Jurkat, Clone E6-1 (cell line): ENCODE results near the gene CRYBB2.
"Not testable (repeated sequence)": the region's sequence is repeated elsewhere in the genome, so short reads cannot be mapped to it uniquely, and the experiment has no call there.

ENCODE experiments used
- DNase-seq: peaks from one replicate; pipeline ENCODE4 v3.0.0-alpha.2; 2011; ENCODE audit warnings: low read depth, low spot score
- H3K4me3 ChIP-seq: 2 replicates; pipeline ENCODE4 v1.5.1; 2011; ENCODE audit warnings: mild to moderate bottlenecking, low read length, control low read depth, moderate library complexity

Gene CRYBB2

GRCh38 chr22:25223269-25223850 lies 3.9 kb downstream of the CRYBB2 start:
- no peak overlapping the region for H3K4me3 ChIP-seq
- no peak for DNase-seq

DNA sequence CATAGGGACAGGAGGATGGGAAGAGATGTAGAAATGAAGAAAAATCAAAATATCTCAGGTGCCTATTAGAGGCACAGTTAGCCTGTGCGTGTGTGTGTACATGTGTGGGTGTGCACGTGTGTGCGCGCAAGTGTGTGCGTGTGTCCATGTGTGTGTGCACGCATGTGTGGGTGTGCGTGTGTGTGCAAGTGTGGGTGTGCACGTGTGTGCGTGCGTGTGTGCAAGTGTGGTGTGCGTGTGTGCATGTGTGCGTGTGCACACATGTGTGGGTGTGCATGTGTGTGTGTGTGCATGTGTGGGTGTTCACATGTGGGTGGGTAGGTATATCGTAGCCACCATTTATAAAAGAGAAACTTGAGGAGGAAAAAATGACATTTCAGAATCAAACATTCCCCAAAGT lies 9.4 kb downstream of the CRYBB2 start:
- no peak for DNase-seq
- H3K4me3 ChIP-seq = no peak overlapping the region

- not testable (repeated sequence) for DNase-seq
These were observed 11.3 kb downstream of the CRYBB2 start for GRCh38 chr22:25230760-25231159.

GRCh38 chr22:25232301-25232700 lies 12.9 kb downstream of the CRYBB2 start:
- no peak overlapping the region for H3K4me3 ChIP-seq
- DNase-seq = no peak

More at GRCh38 chr22:25230760-25231159, 11.3 kb downstream of the CRYBB2 start:
- H3K4me3 ChIP-seq = not testable (repeated sequence)

DNA sequence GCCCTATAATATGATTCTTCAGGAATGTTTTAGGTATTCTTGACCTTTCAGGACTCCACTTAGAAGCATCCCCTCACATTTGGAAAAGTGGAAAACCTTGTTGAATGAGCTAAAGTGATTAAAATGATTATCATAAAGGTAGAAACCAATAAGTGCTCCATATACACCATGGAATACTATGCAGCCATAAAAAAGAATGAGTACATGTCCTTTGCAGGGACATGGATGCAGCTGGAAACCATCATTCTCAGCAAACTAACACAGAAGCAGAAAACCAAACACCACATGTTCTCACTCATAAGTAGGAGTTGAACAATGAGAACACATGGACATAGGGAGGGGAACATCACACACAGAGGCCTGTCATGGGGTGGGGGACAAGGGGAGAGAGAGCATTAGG lies 14.3 kb downstream of the CRYBB2 start:
- not testable (repeated sequence) for H3K4me3 ChIP-seq, DNase-seq

GRCh38 chr22:25235547-25236290 lies 16.3 kb downstream of the CRYBB2 start:
- peak; percentile 69 for DNase-seq
- H3K4me3 ChIP-seq = no peak overlapping the region

GRCh38 chr22:25236417-25236816 lies 17.0 kb downstream of the CRYBB2 start:
- no peak overlapping the region for H3K4me3 ChIP-seq
- no peak for DNase-seq

DNA sequence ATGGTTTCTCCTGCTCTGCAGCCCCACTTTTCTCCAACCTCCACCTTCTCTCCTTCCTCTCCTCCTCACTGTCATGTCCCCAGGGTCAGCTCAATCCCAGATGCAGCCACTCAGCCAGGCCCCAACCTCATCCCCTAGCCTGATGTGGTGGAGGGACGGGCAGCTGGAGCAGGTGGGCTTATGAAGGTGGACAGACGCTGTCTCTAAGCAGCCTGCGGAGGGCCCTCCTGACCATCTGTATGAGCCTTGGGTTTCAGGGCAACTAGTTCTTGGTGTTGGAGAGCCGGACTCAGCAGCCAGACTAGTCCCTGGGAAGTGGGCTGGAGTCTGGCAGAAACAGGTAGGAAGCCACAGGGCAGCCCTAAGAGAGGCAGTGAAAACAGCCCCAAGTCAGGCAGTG lies 18.1 kb downstream of the CRYBB2 start:
- no peak for DNase-seq

GRCh38 chr22:25238058-25238457 lies 18.6 kb downstream of the CRYBB2 start:
- DNase-seq, H3K4me3 ChIP-seq: not testable (repeated sequence)

More for the DNA sequence above, 18.1 kb downstream of the CRYBB2 start:
- no peak overlapping the region for H3K4me3 ChIP-seq

- DNase-seq, H3K4me3 ChIP-seq: not testable (repeated sequence)
These were observed 35.7 kb downstream of the CRYBB2 start for GRCh38 chr22:25255169-25255568.

- not testable (repeated sequence) for DNase-seq, H3K4me3 ChIP-seq
These were observed 48.1 kb downstream of the CRYBB2 start for GRCh38 chr22:25267567-25267966.

DNA sequence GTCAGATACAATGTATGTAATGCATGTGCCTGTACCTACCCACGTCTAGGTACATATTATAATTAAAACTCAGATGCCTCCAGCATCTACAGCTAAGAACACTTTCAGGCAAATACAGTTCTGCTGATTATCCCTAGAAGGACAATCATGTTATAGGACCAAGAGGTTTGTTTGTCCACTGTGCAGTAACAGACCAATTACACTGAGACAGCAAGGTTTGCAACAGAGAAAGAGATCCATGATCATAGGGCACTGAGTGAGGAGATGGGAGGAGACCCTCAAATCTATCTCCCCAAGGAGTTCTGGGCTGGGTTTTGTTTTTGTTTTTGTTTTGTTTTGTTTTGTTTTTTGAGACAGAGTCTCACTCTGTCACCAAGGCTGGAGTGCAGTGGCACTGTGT lies 49.5 kb downstream of the CRYBB2 start:
- not testable (repeated sequence) for DNase-seq, H3K4me3 ChIP-seq

- not testable (repeated sequence) for DNase-seq, H3K4me3 ChIP-seq
These were observed 50.6 kb downstream of the CRYBB2 start for GRCh38 chr22:25270061-25270460.

- DNase-seq, H3K4me3 ChIP-seq: not testable (repeated sequence)
These were observed 53.8 kb downstream of the CRYBB2 start for GRCh38 chr22:25273231-25273630.

DNA sequence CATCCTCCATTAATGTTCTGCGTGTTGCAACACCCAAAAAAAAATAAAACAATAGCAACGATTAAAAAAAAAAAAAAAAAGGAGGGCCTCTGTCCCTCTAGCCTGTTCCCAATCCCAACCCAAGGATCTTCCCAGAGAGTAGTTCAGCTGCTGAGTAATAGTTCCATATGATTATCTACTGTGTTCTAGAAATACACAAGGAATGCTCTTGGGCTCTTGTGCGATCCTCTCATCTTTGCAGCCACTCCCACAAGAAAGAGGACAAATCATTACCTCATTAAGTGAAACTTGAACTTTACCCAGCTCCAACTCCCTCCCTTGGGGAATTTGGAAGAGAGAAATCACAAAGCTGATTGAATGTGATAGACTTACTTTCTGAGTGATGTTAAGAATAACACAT lies 54.5 kb downstream of the CRYBB2 start:
- not testable (repeated sequence) for DNase-seq, H3K4me3 ChIP-seq

DNA sequence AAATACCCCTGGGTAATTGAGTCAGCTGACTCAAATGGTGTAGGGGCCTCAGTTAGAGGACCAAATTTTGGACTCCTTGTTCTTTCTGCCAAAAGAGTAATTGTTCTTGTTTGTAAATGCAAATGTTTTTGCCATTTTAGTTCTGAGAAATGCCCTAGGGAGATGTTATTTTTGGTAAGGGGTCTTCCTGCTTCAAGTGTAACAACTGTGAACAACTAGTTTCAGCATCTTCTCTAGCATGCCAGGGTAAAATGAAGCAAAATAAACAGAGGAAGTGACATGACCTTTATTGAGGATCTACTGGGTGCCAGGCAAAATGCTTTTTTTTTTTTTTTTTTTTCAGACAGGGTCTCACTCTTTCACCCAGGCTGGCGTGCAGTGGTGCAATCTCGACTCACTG lies 60.7 kb downstream of the CRYBB2 start:
- not testable (repeated sequence) for DNase-seq, H3K4me3 ChIP-seq
